Raji (cell line): ENCODE results near the gene TMEM106B.

Experiments used
- POLR2A ChIP-seq: IDR thresholded peaks from 2 replicates; pipeline ENCODE4 v1.6.1; 2011; ENCODE audit warnings: low read depth, low read length, control low read depth; ENCODE audit not compliant: insufficient read depth

Gene TMEM106B

DNA sequence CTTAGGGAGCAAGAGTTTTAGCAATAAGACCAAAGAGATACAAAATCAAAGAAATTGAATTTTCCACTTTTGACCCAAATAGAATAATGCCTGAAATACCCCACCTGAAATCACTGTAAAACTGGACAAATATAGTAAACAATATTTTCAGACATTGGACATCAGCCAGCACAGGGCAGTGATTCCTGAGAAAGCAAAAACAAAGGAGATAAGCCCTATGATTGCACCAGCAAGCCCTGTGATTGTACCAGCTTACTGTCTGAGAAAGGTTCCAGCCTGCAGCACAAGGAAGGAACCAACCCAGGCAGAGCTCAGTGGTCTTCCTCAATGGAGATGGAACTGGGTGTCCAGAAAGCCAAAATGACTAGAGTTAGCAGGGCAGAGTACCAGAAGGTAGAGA, 10.3 kb downstream of the TMEM106B start:
- no peak for TF ChIP-seq POLR2A

DNA sequence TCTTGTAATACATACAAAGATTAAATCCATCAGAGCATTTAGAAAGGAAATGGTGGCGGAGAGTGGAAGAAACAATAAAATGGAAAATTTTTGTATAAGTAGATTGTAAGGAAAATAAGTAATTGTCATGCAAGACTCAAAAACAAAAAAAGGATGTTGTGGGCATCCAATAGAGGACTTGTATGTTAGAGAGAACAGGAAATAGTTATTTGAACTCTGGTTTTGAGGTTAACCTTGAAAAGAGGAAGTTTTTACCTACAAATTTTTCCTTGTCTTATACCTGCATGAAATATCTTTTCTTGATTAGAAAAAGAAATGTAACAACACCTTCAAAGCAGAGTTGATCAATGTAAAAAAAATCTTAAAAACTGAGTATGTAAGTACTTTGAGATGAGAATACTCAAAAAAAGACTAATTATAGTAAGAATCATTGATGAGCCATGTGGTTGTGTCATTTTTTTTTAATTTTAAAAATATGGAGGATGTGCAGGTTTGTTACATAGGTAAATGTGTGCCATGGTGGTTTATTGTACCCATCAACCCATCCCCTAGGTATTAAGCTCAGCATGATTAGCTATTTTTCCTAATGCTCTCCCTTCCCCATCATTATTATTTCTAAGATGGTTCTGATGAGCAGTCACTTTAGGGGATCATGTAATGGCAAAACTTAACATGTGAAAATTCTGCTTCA, 11.9 kb downstream of the TMEM106B start:
- TF ChIP-seq POLR2A, result no peak

DNA sequence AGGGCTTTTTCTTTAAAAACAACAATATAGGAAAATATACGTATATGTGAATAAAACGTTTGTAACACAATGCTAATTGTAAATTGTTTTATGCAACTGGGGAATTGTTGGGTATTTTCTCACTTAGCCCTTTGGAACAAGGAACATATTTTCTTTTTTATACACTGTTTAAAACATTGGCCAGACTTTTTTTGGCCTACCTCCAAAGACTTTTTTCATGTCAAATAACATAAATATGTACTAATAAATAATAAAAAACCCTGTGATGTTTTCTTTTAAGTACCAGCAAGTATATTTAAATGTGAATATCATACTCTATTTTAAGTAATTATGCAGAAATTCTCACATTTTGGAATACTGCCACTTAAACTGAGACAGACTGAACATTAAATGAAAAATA, 15.7 kb downstream of the TMEM106B start:
- no peak for TF ChIP-seq POLR2A

DNA sequence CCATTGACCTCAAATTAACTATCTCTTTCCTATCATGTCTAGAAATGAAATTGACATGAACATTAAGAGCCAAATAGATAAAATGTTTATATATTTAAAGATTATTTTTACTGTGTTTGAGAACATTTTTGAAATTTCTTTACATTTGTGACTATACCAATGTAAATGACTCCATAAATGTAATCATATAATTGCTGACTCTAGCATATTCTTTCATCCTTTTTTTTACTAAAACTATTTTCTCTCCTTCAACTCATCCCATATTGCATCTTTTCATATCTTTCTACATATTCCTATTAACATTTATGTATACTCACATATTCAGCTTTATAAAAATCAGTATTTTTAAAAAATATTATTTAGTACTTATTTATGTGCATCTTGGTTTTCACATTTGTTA, 16.9 kb downstream of the TMEM106B start:
- no peak for TF ChIP-seq POLR2A

DNA sequence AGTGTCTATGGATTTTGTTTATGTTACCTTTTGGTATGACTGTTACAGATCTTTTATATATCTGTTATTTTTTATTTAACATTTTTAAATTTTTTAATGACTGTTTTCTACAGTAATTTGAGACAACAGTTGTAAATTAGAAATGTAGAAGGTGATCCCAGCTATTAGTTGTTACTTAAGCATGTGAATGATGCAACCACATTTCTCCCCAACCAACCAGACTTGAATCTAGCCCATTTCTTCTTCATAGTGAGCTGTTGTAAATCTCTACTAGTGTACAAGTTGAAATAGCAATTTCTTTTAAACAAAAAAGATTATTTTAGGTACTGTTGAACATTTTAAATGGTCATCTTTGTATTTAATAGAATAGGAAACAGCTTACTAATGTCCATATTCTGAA, 18.0 kb downstream of the TMEM106B start:
- TF ChIP-seq POLR2A, result no peak

DNA sequence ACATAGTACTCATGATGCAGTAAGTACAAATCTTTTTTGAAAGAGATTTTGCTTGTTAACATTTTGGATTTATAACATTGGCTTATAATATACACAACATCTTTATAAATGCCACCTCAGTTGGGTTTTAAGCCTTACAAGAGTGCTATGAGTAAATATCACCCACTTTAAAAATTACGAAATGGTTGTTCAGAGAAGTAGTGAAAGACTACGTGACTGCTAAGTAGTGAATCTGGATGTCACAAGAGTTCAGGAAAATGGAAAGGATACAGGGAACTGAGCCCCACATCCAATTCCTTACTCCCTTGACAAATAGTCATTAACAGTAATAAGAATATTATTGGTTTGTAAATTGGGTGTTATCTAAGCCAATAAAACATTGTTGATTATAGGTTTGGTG, 20.0 kb downstream of the TMEM106B start:
- no peak for TF ChIP-seq POLR2A

DNA sequence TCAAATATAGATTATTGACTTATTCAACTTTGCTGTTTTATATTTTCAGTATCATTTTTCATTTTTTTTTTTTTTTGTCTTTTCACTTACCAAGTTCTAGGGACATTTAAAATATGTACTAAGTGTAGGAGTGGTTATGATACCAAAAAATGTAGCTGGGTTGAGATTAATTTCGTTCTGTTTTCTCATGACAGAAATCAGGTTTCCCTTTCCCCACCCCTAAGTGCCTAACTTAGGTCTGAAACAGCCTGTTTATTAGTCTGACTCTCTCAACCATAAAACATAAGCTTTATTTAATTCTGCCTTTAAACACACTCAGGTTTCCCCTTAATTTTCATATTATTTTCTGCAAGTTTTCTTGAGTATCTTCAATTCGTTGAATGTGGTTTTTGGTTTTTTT, 22.1 kb downstream of the TMEM106B start:
- no peak for TF ChIP-seq POLR2A

DNA sequence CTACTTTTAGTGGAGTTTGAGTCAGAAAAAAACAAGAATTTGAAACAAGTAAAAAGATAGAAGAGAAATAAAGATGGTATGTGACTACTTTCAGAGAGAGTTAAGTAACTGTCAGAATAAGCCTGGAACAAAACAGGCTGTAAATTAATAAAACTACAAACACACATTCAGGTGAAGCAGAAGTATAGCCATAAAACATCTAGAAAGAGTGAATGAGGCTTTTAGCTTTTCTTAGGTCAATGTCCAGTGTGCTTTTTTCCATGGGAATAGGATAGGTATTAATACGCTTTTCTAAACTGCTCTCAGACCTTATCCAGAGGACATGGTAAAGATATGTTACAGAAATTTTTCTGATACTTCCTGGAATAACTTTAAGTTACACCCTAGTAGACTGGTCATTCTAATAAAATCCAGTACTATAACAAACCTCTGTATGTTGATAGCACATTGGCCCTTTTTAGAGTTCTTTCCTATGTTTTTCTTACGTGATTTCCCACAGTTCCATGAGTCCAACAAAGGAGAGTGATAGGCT, 23.3 kb downstream of the TMEM106B start:
- no peak for TF ChIP-seq POLR2A

DNA sequence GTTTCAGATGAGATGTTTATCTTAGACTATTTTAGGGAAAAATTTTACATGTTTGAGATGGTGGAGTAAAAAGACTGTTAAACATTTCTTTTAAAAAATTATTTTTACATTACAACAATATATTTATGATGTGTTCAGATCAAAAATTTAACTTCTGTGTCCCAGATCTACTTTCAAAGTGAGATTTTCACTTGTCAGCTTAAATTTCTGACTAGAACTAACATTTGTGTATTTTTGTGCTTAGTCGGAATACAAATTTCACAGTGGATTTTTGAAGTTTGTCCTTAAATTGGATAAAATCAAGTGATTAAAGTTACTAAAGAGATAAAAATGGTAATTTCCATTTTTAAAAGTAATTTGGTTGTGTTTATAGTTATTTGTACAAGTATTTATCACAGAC, 24.9 kb downstream of the TMEM106B start:
- TF ChIP-seq POLR2A, result no peak

DNA sequence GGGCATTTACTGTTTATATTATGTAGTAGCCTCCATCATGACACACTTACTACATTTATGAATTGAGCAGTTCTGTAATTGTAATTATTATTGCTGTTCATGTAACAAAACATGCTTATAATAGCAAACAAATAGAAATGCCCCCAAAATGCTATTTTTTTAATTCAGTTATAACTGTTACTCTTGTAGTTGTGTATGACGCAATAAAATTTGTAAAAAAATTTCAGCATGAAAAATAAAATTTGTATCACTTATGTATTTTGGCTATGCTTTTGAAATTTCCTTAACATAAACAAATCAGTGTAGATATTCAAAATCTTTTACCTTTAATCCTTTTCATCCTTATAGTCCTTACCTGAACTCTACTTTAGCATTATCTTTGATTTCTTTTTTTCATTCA, 25.9 kb downstream of the TMEM106B start:
- TF ChIP-seq POLR2A, result no peak

DNA sequence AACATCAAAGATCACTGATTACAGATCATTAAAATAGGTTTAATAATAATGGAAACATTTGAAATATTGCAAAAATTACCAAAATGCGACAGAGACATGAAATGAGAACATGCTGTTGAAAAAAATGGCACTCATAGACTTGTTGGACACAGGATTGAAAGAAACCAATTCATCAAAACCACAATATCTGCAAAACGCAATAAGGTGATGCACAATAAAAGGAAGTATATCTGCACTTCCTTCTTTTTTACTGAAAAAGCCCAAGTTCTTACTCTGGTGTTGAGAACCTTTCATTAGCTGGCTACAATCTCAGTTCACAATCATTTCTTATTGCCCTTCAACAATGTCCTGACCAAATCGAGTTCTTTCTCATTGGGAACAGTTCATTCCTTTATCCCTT, 28.7 kb downstream of the TMEM106B start:
- no peak for TF ChIP-seq POLR2A

DNA sequence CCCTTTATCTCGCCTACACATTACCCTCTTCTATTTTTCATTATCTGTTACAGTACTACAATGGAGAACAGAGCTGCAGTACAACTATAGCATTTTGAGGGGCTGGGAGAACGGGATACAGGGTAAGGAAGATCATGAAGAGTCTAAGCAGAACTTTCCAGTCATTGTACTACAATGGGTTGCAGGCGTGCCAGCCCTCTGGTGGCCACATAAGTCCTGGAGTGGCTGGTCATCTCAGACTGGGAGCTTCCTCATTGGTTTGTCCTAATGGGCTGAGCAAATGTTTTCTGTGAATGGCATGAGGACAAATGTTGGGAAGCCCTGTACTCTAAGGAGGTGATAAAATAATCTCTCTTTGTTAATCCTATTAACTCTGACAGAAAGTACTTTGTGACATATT, 33.0 kb downstream of the TMEM106B start:
- no peak for TF ChIP-seq POLR2A

DNA sequence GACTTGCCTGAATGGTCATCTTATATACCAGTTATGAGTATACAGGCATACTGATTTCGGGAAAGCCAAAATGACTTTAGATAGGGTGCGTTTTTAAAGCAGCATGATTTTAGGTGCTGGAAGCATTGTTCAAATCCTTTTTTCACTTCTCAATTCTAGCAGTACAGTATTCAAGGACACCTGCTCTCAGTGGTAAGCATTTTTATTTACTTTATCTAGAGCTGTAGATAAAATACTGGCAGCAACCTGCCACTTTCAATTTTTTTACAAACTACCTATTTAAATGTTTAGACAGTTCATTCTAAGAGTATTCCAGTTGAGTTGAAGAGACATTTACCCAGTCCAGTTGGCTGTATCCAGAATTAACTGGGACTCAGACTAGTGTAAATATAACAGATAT, 33.6 kb downstream of the TMEM106B start:
- TF ChIP-seq POLR2A, result no peak

DNA sequence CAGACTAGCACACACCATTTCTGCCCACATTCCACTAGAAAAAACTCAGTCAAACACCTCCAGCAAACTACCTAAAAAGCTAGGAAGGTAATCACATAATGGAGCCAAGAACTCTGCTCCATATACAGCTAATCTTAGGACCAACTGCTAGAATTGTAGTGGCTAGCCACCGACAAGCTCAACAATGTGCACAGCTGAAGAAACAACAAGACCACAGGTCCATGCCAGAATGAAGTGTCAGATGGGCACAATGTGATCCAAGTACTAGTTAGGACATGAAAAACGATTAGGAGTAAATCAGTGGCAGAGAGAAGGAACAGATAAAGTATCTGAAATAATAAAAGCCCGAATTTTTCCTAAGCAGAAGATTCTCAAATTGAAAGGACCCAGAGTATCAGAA, 38.6 kb downstream of the TMEM106B start:
- TF ChIP-seq POLR2A, result no peak

DNA sequence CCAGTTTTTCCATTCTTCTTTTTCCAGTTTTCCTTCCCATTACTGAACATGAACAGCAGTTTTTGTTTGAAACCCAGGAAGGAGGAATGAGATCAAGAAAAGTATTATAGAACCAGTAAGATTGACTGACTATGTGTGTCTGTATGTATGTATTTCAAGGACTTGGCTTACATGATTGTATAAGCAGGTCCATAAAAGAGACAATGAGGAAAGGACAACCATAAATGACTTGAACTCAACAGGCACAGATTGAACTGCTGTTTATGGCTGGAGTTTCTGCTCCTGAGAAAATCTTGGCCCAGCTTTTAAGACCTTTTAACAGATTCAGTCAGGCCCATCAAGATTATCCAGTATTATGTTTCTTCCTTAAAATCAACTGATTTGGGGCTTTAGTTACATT, 39.1 kb downstream of the TMEM106B start:
- TF ChIP-seq POLR2A, result no peak

DNA sequence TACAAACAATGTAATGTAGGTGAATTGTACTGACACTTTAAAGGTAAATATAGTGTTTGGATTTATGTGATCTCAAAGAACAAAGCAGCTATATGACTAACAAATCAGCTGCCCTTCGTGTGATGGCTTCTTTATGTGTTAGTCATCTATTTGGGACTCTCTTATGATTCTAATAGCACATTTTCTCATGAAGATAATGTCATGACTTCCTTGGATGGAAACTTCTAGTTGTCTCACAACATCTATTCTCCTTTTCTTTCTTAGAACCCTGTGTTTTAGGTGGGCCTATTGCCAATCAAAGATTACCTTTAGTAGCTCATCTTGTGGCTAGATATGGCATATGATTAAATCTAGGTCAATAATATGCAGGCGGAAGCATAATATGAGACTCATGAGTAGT, 45.0 kb downstream of the TMEM106B start:
- no peak for TF ChIP-seq POLR2A

DNA sequence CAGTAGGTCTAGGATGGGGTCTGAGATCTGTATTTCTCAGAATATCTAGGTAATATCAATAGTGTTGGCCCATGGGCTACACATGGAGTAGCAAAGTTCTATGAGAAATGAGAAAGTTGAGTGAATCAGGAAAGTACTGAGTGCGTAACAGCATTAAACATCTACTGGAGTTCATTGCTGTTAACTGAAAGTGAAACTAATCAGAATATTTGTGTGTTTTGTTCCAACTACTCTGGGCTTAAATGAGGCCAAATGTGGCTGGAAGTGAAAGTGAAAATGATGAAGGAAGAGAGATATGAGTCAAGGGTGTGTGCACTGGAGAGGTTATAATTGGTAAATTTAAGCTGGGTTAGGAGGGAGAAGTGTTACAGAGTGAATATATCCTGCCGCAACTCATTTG, 46.5 kb downstream of the TMEM106B start:
- TF ChIP-seq POLR2A, result no peak
